ENCODE results near the gene GAL3ST3. TPM values are rescaled to one million over a fixed set of nuclear protein-coding genes. Genes with fewer than 3 reads are reported as not detected.
"Not testable (repeated sequence)": the region's sequence is repeated elsewhere in the genome, so short reads cannot be mapped to it uniquely, and the experiment has no call there.

Gene GAL3ST3
- total RNA-seq, 2 experiments from 2014 or later, result not detected

GRCh38 chr11:66032957-66033735 lies 15.8 kb downstream of the GAL3ST3 start:
- Histone ChIP-seq H2AFZ (ENCODE audit: low read length) (no peak overlapping the region), H3K4me1 (ENCODE audit: insufficient read depth, low read length, poor library complexity, severe bottlenecking) (peaks cover 7% of the 10 kb centered on the region), H3K36me3 (ENCODE audit: insufficient read depth, low read length) (no peaks in the 10 kb centered on the region), H3K4me2 (ENCODE audit: low read length) (no peak overlapping the region), H3K79me2 (ENCODE audit: insufficient read depth, low read depth, low read length) (no peaks in the 10 kb centered on the region), H3K9me3 (ENCODE audit: low read length) (no peaks in the 10 kb centered on the region), H3K27ac (ENCODE audit: low read depth, low read length, poor library complexity, severe bottlenecking) (no peak overlapping the region), H3K9me2 (ENCODE audit: insufficient read depth, low read length) (no peaks in the 10 kb centered on the region), H3K4me3 (ENCODE audit: low read depth, low read length, poor library complexity, severe bottlenecking) (no peak overlapping the region), H4K20me1 (ENCODE audit: insufficient read depth, low read length) (no peaks in the 10 kb centered on the region)
- DNase-seq (ENCODE audit: low spot score), result peak; percentile 19
- no peak for TF ChIP-seq CTCF (conservative IDR thresholded peaks at IDR 0.05; ENCODE audit: low read length)
- no peak for TF ChIP-seq EZH2phosphoT487 (IDR thresholded peaks at IDR 0.05; ENCODE audit: borderline replicate concordance, low read depth, low read length)
- ChIA-PET POLR2A (no interaction called here), CTCF (ENCODE audit: unreplicated experiment) (no interaction called here)
- intact Hi-C loops (cut with micrococcal nuclease; ENCODE audit: unreplicated experiment), result no loop called here
- no TSS peak for BruUV-seq (replicated peaks)

- H3K4me3 ChIP-seq (ENCODE audit: low read depth, low read length, poor library complexity, severe bottlenecking), result no peak within 1 kb of the TSS
- no peaks in the 10 kb centered on the region for H4K20me1 ChIP-seq (ENCODE audit: insufficient read depth, low read length)
- POLR2A ChIA-PET, result interaction anchor here (0.6 kb wide), 1 partner anchor 105 kb away, joined by 3 read pairs; no protein-coding TSS in a partner anchor
- no peaks in the 10 kb centered on the region for H3K79me2 ChIP-seq (ENCODE audit: insufficient read depth, low read depth, low read length)
- H3K9me2 ChIP-seq (ENCODE audit: insufficient read depth, low read length), result no peaks in the 10 kb centered on the region
- no peak for DNase-seq (ENCODE audit: low spot score)
- CTCF ChIA-PET (ENCODE audit: unreplicated experiment), result interaction anchor here (0.7 kb wide), 1 partner anchor 10 kb away, joined by 3 read pairs; no protein-coding TSS in a partner anchor
- no peaks in the 10 kb centered on the region for H3K36me3 ChIP-seq (ENCODE audit: insufficient read depth, low read length)
- H2AFZ ChIP-seq (ENCODE audit: low read length), result no peak within 1 kb of the TSS
- no peaks in the 10 kb centered on the region for H3K9me3 ChIP-seq (ENCODE audit: low read length)
- no peak within 1 kb of the TSS for H3K27ac ChIP-seq (ENCODE audit: low read depth, low read length, poor library complexity, severe bottlenecking)
- no TSS peak for BruUV-seq (replicated peaks)
- intact Hi-C loops (cut with micrococcal nuclease; ENCODE audit: unreplicated experiment), result no loop called here
- H3K4me1 ChIP-seq (ENCODE audit: insufficient read depth, low read length, poor library complexity, severe bottlenecking), result no peaks in the 10 kb centered on the region
- no peak for TF ChIP-seq CTCF (conservative IDR thresholded peaks at IDR 0.05; ENCODE audit: low read length)
- H3K4me2 ChIP-seq (ENCODE audit: low read length), result no peak within 1 kb of the TSS
These were observed 22.9 kb downstream of the GAL3ST3 start, which contains the start of gene CATSPER1 for GRCh38 chr11:66026017-66026529. Gene CATSPER1 (minus strand): TSS chr11:66026479. CDS start chr11:66026379, 100 bp downstream.

GRCh38 chr11:66023186-66023440 lies 25.8 kb downstream of the GAL3ST3 start:
- H3K9me3 ChIP-seq (ENCODE audit: low read length); H4K20me1 ChIP-seq (ENCODE audit: insufficient read depth, low read length); BruUV-seq (replicated peaks); H3K9me2 ChIP-seq (ENCODE audit: insufficient read depth, low read length); H3K79me2 ChIP-seq (ENCODE audit: insufficient read depth, low read depth, low read length); H3K4me3 ChIP-seq (ENCODE audit: low read depth, low read length, poor library complexity, severe bottlenecking); intact Hi-C loops (cut with micrococcal nuclease; ENCODE audit: unreplicated experiment); H3K4me1 ChIP-seq (ENCODE audit: insufficient read depth, low read length, poor library complexity, severe bottlenecking); POLR2A ChIA-PET; DNase-seq (ENCODE audit: low spot score); H3K36me3 ChIP-seq (ENCODE audit: insufficient read depth, low read length); H3K27ac ChIP-seq (ENCODE audit: low read depth, low read length, poor library complexity, severe bottlenecking); H3K4me2 ChIP-seq (ENCODE audit: low read length); H2AFZ ChIP-seq (ENCODE audit: low read length): not testable (repeated sequence)
- CTCF ChIA-PET (ENCODE audit: unreplicated experiment), result interaction anchor here (1.3 to 1.4 kb wide), 2 partner anchors 21 to 22 kb away, joined by 3 to 5 read pairs; partner anchors contain the start of gene BANF1
